ENCODE data around the gene PCSK5.

The PCSK5 gene

GRCh38 chr9:76372336-76372735 lies 481.9 kb downstream of the PCSK5 start:
- DNase-seq = no peak

GRCh38 chr9:76373173-76373783 lies 482.8 kb downstream of the PCSK5 start:
- no peak for DNase-seq

DNA sequence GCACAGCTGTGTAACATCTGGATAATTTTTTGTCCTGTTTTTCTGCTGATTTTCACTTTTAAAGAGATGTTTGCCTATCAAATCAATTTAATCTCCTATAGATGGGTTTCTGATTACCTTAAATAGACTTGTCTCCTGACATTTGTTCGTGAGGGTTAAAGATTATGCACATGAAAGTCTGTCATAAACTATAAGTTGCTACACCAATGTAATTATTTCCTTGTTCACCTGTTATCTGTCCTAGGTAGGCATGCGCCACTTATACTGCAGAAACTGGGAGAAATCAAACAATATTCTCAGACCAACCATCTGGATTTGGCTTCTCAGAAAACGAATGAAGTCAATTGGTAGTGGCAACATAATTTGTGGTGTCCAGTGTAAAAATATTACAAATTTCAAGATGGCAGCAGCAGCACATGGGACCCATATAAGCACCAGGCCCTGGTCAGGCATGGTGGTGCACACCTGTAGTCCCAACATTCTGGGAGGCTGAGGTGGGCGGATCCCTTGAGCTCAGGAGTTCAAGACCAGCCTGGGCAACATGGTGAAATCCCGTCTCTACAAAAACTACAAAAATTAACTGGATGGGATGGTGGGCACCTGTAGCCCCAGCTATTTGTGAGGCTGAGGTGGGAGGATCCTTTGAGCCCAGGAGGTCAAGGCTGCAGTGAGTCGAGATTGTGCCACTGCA lies 483.5 kb downstream of the PCSK5 start:
- DNase-seq = no peak

GRCh38 chr9:76374783-76375559 lies 484.5 kb downstream of the PCSK5 start:
- DNase-seq = peak; percentile 84

DNA sequence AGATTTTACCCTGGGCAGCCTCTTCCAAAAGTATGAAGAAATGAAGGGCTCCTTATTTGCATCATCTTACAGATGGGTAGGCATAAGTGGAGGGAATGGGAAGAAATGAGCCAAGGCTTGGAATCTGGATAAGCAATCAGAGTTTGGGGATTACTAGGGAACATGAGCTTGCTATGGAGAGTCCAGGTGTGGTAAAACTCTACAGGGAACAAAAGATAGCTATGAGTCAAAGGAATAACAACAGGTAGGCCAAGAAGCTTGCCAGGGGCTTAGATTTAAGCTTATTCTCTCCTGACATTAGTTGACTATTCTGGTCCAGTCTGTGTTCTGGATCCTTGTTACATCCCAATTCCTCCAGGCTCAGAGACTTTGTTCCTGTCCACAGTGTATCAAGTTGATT lies 487.3 kb downstream of the PCSK5 start:
- no peak for DNase-seq

- no peak for DNase-seq
These were observed 488.0 kb downstream of the PCSK5 start for GRCh38 chr9:76378367-76379073.

GRCh38 chr9:76379494-76379893 lies 489.0 kb downstream of the PCSK5 start:
- peak; percentile 86 for DNase-seq

DNA sequence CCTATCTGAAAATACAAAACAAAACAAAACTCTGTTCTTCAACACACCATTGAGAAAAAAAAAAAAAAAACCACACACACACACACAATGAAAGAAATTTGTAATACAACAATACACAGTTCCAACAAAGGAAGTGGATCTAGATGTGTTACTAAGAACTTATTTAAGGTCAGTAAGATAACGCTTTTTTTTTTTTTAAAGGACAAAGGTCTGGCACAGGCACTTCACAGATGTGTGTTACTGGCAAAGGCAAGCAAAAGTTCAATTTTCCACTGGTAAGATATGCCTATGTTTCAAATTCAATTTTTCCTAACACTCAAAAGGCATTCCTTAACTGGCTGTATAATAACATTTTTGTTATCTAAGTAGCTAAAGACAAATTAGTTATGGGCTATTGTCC lies 500.2 kb downstream of the PCSK5 start:
- no peak for DNase-seq

- peak; percentile 87 for DNase-seq
These were observed 503.9 kb downstream of the PCSK5 start, which contains the start of gene RFK for GRCh38 chr9:76394195-76394959. RFK (minus strand) TSS chr9:76394426; CDS start chr9:76394171, 255 bp downstream.

DNA sequence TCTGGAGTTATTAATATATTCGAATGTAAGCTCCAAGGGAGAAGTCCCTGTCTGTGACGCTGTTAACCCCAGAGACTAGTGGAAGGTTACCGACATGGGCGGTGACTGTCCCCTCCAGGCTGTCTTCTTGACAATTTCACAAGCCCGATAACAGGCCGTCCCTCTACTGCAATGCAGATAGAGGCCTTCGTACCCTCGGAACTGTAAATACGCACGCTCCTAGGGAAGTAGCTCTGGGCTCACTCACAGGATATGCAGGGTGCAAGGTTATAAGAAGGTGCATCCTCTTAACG lies 504.4 kb downstream of the PCSK5 start:
- DNase-seq = no peak

DNA sequence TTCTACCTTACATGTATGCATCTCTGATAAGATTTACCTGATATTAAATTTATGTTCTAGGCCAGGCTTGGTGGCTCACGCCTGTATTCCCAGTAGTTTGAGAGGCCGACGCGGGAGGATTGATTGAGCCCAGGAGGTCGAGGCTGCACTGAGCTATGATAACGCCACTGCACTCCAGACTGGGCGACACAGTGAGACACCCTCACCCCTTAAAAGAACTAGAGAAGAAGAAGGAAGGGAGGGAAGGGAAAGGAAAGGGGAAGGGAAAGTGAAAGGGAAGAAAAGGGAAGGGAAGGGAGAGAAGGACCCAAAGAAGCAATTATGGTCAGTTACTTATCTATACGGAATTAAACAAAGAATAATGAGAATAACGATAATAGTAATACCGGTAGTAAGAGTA lies 504.9 kb downstream of the PCSK5 start:
- DNase-seq = no peak

GRCh38 chr9:76396144-76396543 lies 505.7 kb downstream of the PCSK5 start:
- no peak for DNase-seq

GRCh38 chr9:76396597-76396996 lies 506.1 kb downstream of the PCSK5 start:
- no peak for DNase-seq

DNA sequence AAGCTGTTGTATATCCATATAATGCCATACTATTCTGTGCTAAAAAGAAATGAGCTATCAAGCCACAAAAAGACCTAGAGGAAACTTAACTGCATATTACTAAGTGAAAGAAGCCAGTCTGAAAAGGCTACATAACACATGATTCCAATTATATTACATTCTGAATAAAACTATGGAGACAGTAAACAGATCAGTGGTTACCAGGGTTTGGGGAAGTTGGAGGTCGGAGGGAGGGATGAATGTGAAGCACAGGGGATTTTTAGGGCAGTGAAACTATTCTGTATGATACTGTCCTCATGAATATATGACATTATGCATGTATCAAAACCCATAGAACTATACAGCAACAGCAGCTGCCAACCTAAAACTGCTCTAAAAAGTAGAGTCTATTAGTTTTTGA lies 509.4 kb downstream of the PCSK5 start:
- no peak for DNase-seq

- DNase-seq = no peak
These were observed 510.1 kb downstream of the PCSK5 start for GRCh38 chr9:76400534-76401096.

GRCh38 chr9:76401176-76401575 lies 510.7 kb downstream of the PCSK5 start:
- no peak for DNase-seq

GRCh38 chr9:76401580-76402354 lies 511.3 kb downstream of the PCSK5 start:
- no peak for DNase-seq

- DNase-seq = peak; percentile 9
These were observed 512.9 kb downstream of the PCSK5 start for GRCh38 chr9:76403352-76403751.

- DNase-seq = no peak
These were observed 513.9 kb downstream of the PCSK5 start for GRCh38 chr9:76404401-76404800.

- DNase-seq = no peak
These were observed 514.9 kb downstream of the PCSK5 start for GRCh38 chr9:76405340-76405739.

- DNase-seq = no peak
These were observed 515.4 kb downstream of the PCSK5 start for GRCh38 chr9:76405868-76406267.

Measured in NCI-H510A treated with DMSO at 0.1 percent for 48 hours (cell line).